Mucosa of rectum (tissue), 2 donors: ENCODE results near the gene SETD2.

Experiments
- H3K27ac ChIP-seq, 2 donors: one replicate each; pipeline ENCODE4 v1.7.0; 2013; ENCODE audit warnings: inconsistent platforms in 2 of 2, low read depth in 2 of 2, low read length in 2 of 2
- H3K27me3 ChIP-seq, 2 donors: one replicate each; pipeline ENCODE4 v1.7.0; 2013; ENCODE audit warnings: low read length in 2 of 2; ENCODE audit not compliant: control insufficient read depth in 2 of 2, insufficient read depth in 2 of 2
- H3K36me3 ChIP-seq, 2 donors: one replicate each; pipeline ENCODE4 v1.7.0; 2013; ENCODE audit warnings: low read length in 2 of 2; ENCODE audit not compliant: control insufficient read depth in 2 of 2, insufficient read depth in 2 of 2
- H3K4me1 ChIP-seq, 2 donors: one replicate each; pipeline ENCODE4 v1.7.0; 2013; ENCODE audit warnings: low read length in 2 of 2, mild to moderate bottlenecking in 1 of 2; ENCODE audit not compliant: control insufficient read depth in 2 of 2, insufficient read depth in 2 of 2
- H3K4me3 ChIP-seq, 2 donors: one replicate each; pipeline ENCODE4 v1.7.0; 2013; ENCODE audit warnings: low read length in 2 of 2
- H3K9ac ChIP-seq, 2 donors: one replicate each; pipeline ENCODE4 v1.7.0; 2013; ENCODE audit warnings: low read length in 2 of 2, low read depth in 1 of 2, mild to moderate bottlenecking in 1 of 2
- H3K9me3 ChIP-seq, 2 donors: one replicate each; pipeline ENCODE4 v1.7.0; 2013; ENCODE audit warnings: low read length in 2 of 2; ENCODE audit not compliant: control insufficient read depth in 2 of 2
- donor health status: healthy.
- donor health status: Normal muscosa, but diverticular disease.

Gene SETD2

GRCh38 chr3:47108546-47108945 is 55.4 kb downstream of the SETD2 start:
- no peak overlapping the region for H3K27ac ChIP-seq
- H3K4me3 ChIP-seq: no peak overlapping the region
- no peaks in the 10 kb centered on the region for H3K27me3 ChIP-seq
- H3K9me3 ChIP-seq: no peaks in the 10 kb centered on the region
- no peaks in the 10 kb centered on the region for H3K4me1 ChIP-seq
- H3K36me3 ChIP-seq: peaks cover 16 to 18% of the 10 kb centered on the region in 2 donors
- no peak overlapping the region for H3K9ac ChIP-seq

GRCh38 chr3:47104259-47104658 is 59.7 kb downstream of the SETD2 start:
- Histone ChIP-seq H3K4me3 (no peak overlapping the region), H3K9ac (no peak overlapping the region), H3K27ac (no peak overlapping the region), H3K27me3 (no peaks in the 10 kb centered on the region), H3K9me3 (no peaks in the 10 kb centered on the region), H3K36me3 (peaks cover 9 to 11% of the 10 kb centered on the region in 2 donors), H3K4me1 (no peaks in the 10 kb centered on the region)

- H3K4me1 ChIP-seq: no peaks in the 10 kb centered on the region
- no peaks in the 10 kb centered on the region for H3K9me3 ChIP-seq
- no peak overlapping the region for H3K4me3 ChIP-seq
- H3K27ac ChIP-seq: no peak overlapping the region
- H3K36me3 ChIP-seq: peaks cover 5 to 11% of the 10 kb centered on the region in 2 donors
- no peak overlapping the region for H3K9ac ChIP-seq
- no peaks in the 10 kb centered on the region for H3K27me3 ChIP-seq
Measured at GRCh38 chr3:47103619-47104018, 60.3 kb downstream of the SETD2 start.

GRCh38 chr3:47102081-47102600 is 61.8 kb downstream of the SETD2 start:
- no peaks in the 10 kb centered on the region for H3K4me1 ChIP-seq
- H3K9me3 ChIP-seq: no peaks in the 10 kb centered on the region
- no peak overlapping the region for H3K27ac ChIP-seq
- no peak overlapping the region for H3K4me3 ChIP-seq
- H3K36me3 ChIP-seq: peaks cover 13 to 20% of the 10 kb centered on the region in 2 donors
- no peaks in the 10 kb centered on the region for H3K27me3 ChIP-seq
- H3K9ac ChIP-seq: no peak overlapping the region

- H3K9me3 ChIP-seq: no peaks in the 10 kb centered on the region
- H3K36me3 ChIP-seq: peaks cover 33 to 40% of the 10 kb centered on the region in 2 donors
- H3K27me3 ChIP-seq: no peaks in the 10 kb centered on the region
- no peak overlapping the region for H3K9ac ChIP-seq
- H3K4me1 ChIP-seq: no peaks in the 10 kb centered on the region
- no peak overlapping the region for H3K4me3 ChIP-seq
- H3K27ac ChIP-seq: no peak overlapping the region
Measured at GRCh38 chr3:47098910-47099309, 65.0 kb downstream of the SETD2 start.

- no peaks in the 10 kb centered on the region for H3K4me1 ChIP-seq
- peaks cover 28 to 41% of the 10 kb centered on the region in 2 donors for H3K36me3 ChIP-seq
- H3K4me3 ChIP-seq: no peak overlapping the region
- no peaks in the 10 kb centered on the region for H3K9me3 ChIP-seq
- H3K27ac ChIP-seq: no peak overlapping the region
- H3K9ac ChIP-seq: no peak overlapping the region
- no peaks in the 10 kb centered on the region for H3K27me3 ChIP-seq
Measured at GRCh38 chr3:47097864-47098263, 66.0 kb downstream of the SETD2 start.

- H3K4me3 ChIP-seq: no peak overlapping the region
- no peaks in the 10 kb centered on the region for H3K27me3 ChIP-seq
- H3K4me1 ChIP-seq: no peaks in the 10 kb centered on the region
- H3K36me3 ChIP-seq: peaks cover 30 to 41% of the 10 kb centered on the region in 2 donors
- H3K27ac ChIP-seq: no peak overlapping the region
- no peaks in the 10 kb centered on the region for H3K9me3 ChIP-seq
- H3K9ac ChIP-seq: no peak overlapping the region
Measured at GRCh38 chr3:47096959-47097358, 67.0 kb downstream of the SETD2 start.

- Histone ChIP-seq H3K4me3 (no peak overlapping the region), H3K9ac (no peak overlapping the region), H3K27me3 (no peaks in the 10 kb centered on the region), H3K36me3 (peaks cover 26 to 30% of the 10 kb centered on the region in 2 donors), H3K9me3 (no peaks in the 10 kb centered on the region), H3K4me1 (no peaks in the 10 kb centered on the region), H3K27ac (no peak overlapping the region)
Measured at GRCh38 chr3:47092090-47092489, 71.8 kb downstream of the SETD2 start.

GRCh38 chr3:47089630-47090029 is 74.3 kb downstream of the SETD2 start:
- Histone ChIP-seq H3K9me3 (no peaks in the 10 kb centered on the region), H3K27me3 (no peaks in the 10 kb centered on the region), H3K4me1 (no peaks in the 10 kb centered on the region), H3K27ac (no peak overlapping the region), H3K4me3 (no peak overlapping the region), H3K9ac (no peak overlapping the region), H3K36me3 (peaks cover 22 to 25% of the 10 kb centered on the region in 2 donors)

GRCh38 chr3:47086071-47086470 is 77.8 kb downstream of the SETD2 start:
- Histone ChIP-seq H3K9me3 (no peaks in the 10 kb centered on the region), H3K27me3 (no peaks in the 10 kb centered on the region), H3K4me1 (no peaks in the 10 kb centered on the region), H3K4me3 (no peak overlapping the region), H3K36me3 (peaks cover 37 to 39% of the 10 kb centered on the region in 2 donors), H3K9ac (no peak overlapping the region), H3K27ac (no peak overlapping the region)

- H3K9ac ChIP-seq: no peak overlapping the region
- peaks cover 49 to 51% of the 10 kb centered on the region in 2 donors for H3K36me3 ChIP-seq
- H3K9me3 ChIP-seq: no peaks in the 10 kb centered on the region
- no peaks in the 10 kb centered on the region for H3K4me1 ChIP-seq
- H3K27me3 ChIP-seq: no peaks in the 10 kb centered on the region
- H3K4me3 ChIP-seq: no peak overlapping the region
- H3K27ac ChIP-seq: no peak overlapping the region
Measured at GRCh38 chr3:47083786-47084185, 80.1 kb downstream of the SETD2 start.
